ENCODE data around the gene MYH1.

DNA sequence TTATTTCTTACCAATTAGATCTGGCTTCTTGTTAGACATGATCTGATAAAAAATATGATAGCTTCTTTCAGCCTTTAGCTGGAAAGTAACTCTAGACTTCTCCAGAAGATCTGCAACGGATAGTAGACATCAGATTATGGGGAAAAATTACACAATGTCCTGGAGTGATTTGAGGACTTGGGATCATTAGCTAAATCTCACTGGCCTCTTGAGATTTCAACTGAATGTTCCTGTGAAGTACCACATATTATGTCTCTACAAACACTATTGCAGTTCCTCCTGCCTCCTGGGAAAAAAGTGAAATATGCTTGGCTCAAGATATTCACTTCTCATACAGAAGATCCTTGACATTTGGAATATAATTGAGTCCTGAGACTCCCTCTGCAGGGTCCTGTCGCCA lies 5.5 kb downstream of the MYH1 start:
- TF ChIP-seq, protein P1, sequence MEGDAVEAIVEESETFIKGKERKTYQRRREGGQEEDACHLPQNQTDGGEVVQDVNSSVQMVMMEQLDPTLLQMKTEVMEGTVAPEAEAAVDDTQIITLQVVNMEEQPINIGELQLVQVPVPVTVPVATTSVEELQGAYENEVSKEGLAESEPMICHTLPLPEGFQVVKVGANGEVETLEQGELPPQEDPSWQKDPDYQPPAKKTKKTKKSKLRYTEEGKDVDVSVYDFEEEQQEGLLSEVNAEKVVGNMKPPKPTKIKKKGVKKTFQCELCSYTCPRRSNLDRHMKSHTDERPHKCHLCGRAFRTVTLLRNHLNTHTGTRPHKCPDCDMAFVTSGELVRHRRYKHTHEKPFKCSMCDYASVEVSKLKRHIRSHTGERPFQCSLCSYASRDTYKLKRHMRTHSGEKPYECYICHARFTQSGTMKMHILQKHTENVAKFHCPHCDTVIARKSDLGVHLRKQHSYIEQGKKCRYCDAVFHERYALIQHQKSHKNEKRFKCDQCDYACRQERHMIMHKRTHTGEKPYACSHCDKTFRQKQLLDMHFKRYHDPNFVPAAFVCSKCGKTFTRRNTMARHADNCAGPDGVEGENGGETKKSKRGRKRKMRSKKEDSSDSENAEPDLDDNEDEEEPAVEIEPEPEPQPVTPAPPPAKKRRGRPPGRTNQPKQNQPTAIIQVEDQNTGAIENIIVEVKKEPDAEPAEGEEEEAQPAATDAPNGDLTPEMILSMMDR (IDR thresholded peaks at IDR 0.05), result no peak
- TF ChIP-seq POLR2A (IDR thresholded peaks at IDR 0.05), result no peak
